ENCODE results near the gene RBM33. TPM values are rescaled to one million over a fixed set of nuclear protein-coding genes. Genes with fewer than 3 reads are reported as not detected.
A peak's percentile ranks its signal among the peaks of the same experiment; 100 is the strongest.

The RBM33 gene
- total RNA-seq, 1 donor from 2014 or later, result 50.5 TPM

DNA sequence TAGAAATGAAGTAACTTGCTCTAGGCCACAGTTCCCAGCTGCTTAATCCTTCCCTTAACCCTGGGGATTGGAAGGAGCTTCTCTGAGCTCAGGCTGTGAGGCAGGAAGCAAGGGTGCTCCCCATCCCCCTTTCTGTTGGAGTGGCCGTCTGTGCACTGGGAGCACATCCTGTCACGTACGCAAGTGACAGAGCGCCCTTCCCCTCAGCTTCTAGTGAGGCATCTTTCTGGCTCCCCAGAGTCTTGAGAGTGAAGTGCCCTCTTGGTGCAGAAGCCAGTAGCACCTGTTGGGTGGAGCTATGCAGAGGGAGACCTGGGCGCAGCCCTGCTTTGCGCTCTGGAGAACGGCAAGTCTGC, 120.0 kb downstream of the RBM33 start:
- Mint-ChIP-seq H3K27ac (ENCODE audit: unreplicated experiment) (peak overlapping the region; percentile 80), H3K4me1 (ENCODE audit: low read depth, unreplicated experiment) (peaks cover 12% of the 10 kb centered on the region), H3K4me3 (ENCODE audit: unreplicated experiment) (no peak overlapping the region), H3K9me3 (ENCODE audit: unreplicated experiment) (no peaks in the 10 kb centered on the region), H3K27me3 (ENCODE audit: low read depth, unreplicated experiment) (no peaks in the 10 kb centered on the region), H3K36me3 (ENCODE audit: low read depth, unreplicated experiment) (peaks cover 13% of the 10 kb centered on the region)
- DNase-seq (ENCODE audit: low read depth), result no peak
- Histone ChIP-seq H3K36me3 (ENCODE audit: insufficient read depth, low read length) (peaks cover 13% of the 10 kb centered on the region), H3K79me2 (ENCODE audit: insufficient read depth, low read length) (peaks cover 37% of the 10 kb centered on the region), H3K4me1 (ENCODE audit: insufficient read depth, low read length) (peaks cover 8% of the 10 kb centered on the region), H2AFZ (ENCODE audit: low read depth, low read length) (no peak overlapping the region), H3K4me3 (ENCODE audit: insufficient read depth, low read depth, low read length) (no peak overlapping the region), H3K27ac (ENCODE audit: low read depth, low read length) (peak overlapping the region; percentile 55), H3K27me3 (ENCODE audit: insufficient read depth, low read length) (no peaks in the 10 kb centered on the region), H3K4me2 (ENCODE audit: low read length) (peak overlapping the region; percentile 43), H4K20me1 (ENCODE audit: insufficient read depth, low read length) (peaks cover 79% of the 10 kb centered on the region), H3K9ac (ENCODE audit: low read length) (peak overlapping the region; percentile 50), H3K9me3 (ENCODE audit: insufficient read depth, low read depth, low read length) (no peaks in the 10 kb centered on the region)
- TF ChIP-seq, protein P1, sequence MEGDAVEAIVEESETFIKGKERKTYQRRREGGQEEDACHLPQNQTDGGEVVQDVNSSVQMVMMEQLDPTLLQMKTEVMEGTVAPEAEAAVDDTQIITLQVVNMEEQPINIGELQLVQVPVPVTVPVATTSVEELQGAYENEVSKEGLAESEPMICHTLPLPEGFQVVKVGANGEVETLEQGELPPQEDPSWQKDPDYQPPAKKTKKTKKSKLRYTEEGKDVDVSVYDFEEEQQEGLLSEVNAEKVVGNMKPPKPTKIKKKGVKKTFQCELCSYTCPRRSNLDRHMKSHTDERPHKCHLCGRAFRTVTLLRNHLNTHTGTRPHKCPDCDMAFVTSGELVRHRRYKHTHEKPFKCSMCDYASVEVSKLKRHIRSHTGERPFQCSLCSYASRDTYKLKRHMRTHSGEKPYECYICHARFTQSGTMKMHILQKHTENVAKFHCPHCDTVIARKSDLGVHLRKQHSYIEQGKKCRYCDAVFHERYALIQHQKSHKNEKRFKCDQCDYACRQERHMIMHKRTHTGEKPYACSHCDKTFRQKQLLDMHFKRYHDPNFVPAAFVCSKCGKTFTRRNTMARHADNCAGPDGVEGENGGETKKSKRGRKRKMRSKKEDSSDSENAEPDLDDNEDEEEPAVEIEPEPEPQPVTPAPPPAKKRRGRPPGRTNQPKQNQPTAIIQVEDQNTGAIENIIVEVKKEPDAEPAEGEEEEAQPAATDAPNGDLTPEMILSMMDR (IDR thresholded peaks at IDR 0.05; ENCODE audit: insufficient read depth, low read depth, low read length), result no peak
- no peak for TF ChIP-seq EZH2 (IDR thresholded peaks at IDR 0.05; ENCODE audit: insufficient read depth, low read length)
- FAIRE-seq, result no peak

DNA sequence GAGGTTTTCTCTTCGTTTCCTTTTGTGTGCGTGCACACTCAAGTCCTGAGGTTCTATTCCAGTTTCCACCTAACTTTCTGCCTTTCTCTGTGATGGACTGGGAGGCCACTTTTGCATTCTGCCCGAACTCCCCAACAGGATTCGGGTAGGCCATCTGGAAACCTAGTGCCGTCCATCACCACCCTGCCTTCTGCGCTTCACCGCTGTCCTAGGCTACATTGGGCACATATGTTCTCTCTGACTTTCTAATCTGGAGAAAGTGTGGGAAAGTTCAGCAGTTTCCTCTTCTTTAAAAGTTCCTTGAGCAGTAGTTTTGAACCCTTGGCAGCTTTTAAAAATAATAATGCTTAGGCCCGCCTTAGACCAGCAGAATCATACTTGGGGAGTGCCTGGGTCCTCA, 121.0 kb downstream of the RBM33 start:
- Histone ChIP-seq H3K27me3 (ENCODE audit: insufficient read depth, low read length) (no peaks in the 10 kb centered on the region), H3K4me2 (ENCODE audit: low read length) (no peak overlapping the region), H3K27ac (ENCODE audit: low read depth, low read length) (no peak overlapping the region), H4K20me1 (ENCODE audit: insufficient read depth, low read length) (peaks cover 75% of the 10 kb centered on the region), H3K4me3 (ENCODE audit: insufficient read depth, low read depth, low read length) (no peak overlapping the region), H3K9ac (ENCODE audit: low read length) (no peak overlapping the region), H3K36me3 (ENCODE audit: insufficient read depth, low read length) (peaks cover 16% of the 10 kb centered on the region), H3K9me3 (ENCODE audit: insufficient read depth, low read depth, low read length) (no peaks in the 10 kb centered on the region), H3K79me2 (ENCODE audit: insufficient read depth, low read length) (peaks cover 27% of the 10 kb centered on the region), H3K4me1 (ENCODE audit: insufficient read depth, low read length) (peaks cover 8% of the 10 kb centered on the region), H2AFZ (ENCODE audit: low read depth, low read length) (no peak overlapping the region)
- Mint-ChIP-seq H3K36me3 (ENCODE audit: low read depth, unreplicated experiment) (peaks cover 11% of the 10 kb centered on the region), H3K27me3 (ENCODE audit: low read depth, unreplicated experiment) (no peaks in the 10 kb centered on the region), H3K9me3 (ENCODE audit: unreplicated experiment) (no peaks in the 10 kb centered on the region), H3K4me1 (ENCODE audit: low read depth, unreplicated experiment) (peaks cover 21% of the 10 kb centered on the region), H3K27ac (ENCODE audit: unreplicated experiment) (no peak overlapping the region), H3K4me3 (ENCODE audit: unreplicated experiment) (no peak overlapping the region)
- FAIRE-seq (no peak), DNase-seq (ENCODE audit: low read depth) (no peak)
- TF ChIP-seq EZH2 (IDR thresholded peaks at IDR 0.05; ENCODE audit: insufficient read depth, low read length), result no peak
- TF ChIP-seq, protein P1 (IDR thresholded peaks at IDR 0.05; ENCODE audit: insufficient read depth, low read depth, low read length), result no peak

DNA sequence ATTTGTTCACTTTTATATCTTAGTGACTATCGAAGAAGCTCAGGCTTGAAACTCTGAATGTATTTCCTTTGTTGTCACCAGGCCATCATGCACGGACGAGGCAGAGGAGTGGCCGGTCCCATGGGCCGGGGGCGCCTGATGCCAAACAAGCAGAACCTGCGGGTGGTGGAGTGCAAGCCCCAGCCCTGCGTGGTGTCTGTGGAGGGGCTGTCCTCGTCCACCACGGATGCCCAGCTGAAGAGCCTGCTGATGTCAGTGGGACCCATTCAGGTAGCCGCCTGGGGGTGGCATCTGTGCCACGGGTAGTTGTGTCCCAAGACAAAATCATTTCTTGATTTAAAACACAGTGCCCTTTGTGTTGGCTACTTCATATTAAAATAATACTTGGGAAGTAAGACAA, 121.9 kb downstream of the RBM33 start:
- no peak overlapping the region for H3K9ac ChIP-seq (ENCODE audit: low read length)
- H3K4me1 ChIP-seq (ENCODE audit: insufficient read depth, low read length), result peaks cover 8% of the 10 kb centered on the region
- H3K4me2 ChIP-seq (ENCODE audit: low read length), result no peak overlapping the region
- H3K4me3 Mint-ChIP-seq (ENCODE audit: unreplicated experiment), result no peak overlapping the region
- no peak overlapping the region for H3K27ac ChIP-seq (ENCODE audit: low read depth, low read length)
- TF ChIP-seq EZH2 (IDR thresholded peaks at IDR 0.05; ENCODE audit: insufficient read depth, low read length), result no peak
- TF ChIP-seq, protein P1 (IDR thresholded peaks at IDR 0.05; ENCODE audit: insufficient read depth, low read depth, low read length), result no peak
- no peak overlapping the region for H3K4me3 ChIP-seq (ENCODE audit: insufficient read depth, low read depth, low read length)
- H3K36me3 ChIP-seq (ENCODE audit: insufficient read depth, low read length), result peaks cover 19% of the 10 kb centered on the region
- FAIRE-seq (no peak), DNase-seq (ENCODE audit: low read depth) (no peak)
- H3K9me3 Mint-ChIP-seq (ENCODE audit: unreplicated experiment), result no peaks in the 10 kb centered on the region
- H3K27me3 ChIP-seq (ENCODE audit: insufficient read depth, low read length), result no peaks in the 10 kb centered on the region
- no peaks in the 10 kb centered on the region for H3K9me3 ChIP-seq (ENCODE audit: insufficient read depth, low read depth, low read length)
- no peaks in the 10 kb centered on the region for H3K27me3 Mint-ChIP-seq (ENCODE audit: low read depth, unreplicated experiment)
- H3K27ac Mint-ChIP-seq (ENCODE audit: unreplicated experiment), result no peak overlapping the region
- H3K79me2 ChIP-seq (ENCODE audit: insufficient read depth, low read length), result peaks cover 18% of the 10 kb centered on the region
- H4K20me1 ChIP-seq (ENCODE audit: insufficient read depth, low read length), result peaks cover 72% of the 10 kb centered on the region
- peaks cover 26% of the 10 kb centered on the region for H3K4me1 Mint-ChIP-seq (ENCODE audit: low read depth, unreplicated experiment)
- peaks cover 5% of the 10 kb centered on the region for H3K36me3 Mint-ChIP-seq (ENCODE audit: low read depth, unreplicated experiment)
- no peak overlapping the region for H2AFZ ChIP-seq (ENCODE audit: low read depth, low read length)
